ENCODE measurements around the gene MRM2. TPM values are rescaled to one million over a fixed set of nuclear protein-coding genes. Genes with fewer than 3 reads are reported as not detected.
A peak's percentile ranks its signal among the peaks of the same experiment; 100 is the strongest.

MRM2 gene
- total RNA-seq, 1 donor from 2014 or later, result 19.1 TPM

- Mint-ChIP-seq H3K4me3 (ENCODE audit: unreplicated experiment) (no peak overlapping the region), H3K36me3 (ENCODE audit: low read depth, unreplicated experiment) (peaks cover 31% of the 10 kb centered on the region), H3K9me3 (ENCODE audit: unreplicated experiment) (no peaks in the 10 kb centered on the region), H3K27ac (ENCODE audit: unreplicated experiment) (no peak overlapping the region), H3K27me3 (ENCODE audit: unreplicated experiment) (peaks cover 9% of the 10 kb centered on the region), H3K4me1 (ENCODE audit: unreplicated experiment) (no peaks in the 10 kb centered on the region)
- TF ChIP-seq, protein P1, sequence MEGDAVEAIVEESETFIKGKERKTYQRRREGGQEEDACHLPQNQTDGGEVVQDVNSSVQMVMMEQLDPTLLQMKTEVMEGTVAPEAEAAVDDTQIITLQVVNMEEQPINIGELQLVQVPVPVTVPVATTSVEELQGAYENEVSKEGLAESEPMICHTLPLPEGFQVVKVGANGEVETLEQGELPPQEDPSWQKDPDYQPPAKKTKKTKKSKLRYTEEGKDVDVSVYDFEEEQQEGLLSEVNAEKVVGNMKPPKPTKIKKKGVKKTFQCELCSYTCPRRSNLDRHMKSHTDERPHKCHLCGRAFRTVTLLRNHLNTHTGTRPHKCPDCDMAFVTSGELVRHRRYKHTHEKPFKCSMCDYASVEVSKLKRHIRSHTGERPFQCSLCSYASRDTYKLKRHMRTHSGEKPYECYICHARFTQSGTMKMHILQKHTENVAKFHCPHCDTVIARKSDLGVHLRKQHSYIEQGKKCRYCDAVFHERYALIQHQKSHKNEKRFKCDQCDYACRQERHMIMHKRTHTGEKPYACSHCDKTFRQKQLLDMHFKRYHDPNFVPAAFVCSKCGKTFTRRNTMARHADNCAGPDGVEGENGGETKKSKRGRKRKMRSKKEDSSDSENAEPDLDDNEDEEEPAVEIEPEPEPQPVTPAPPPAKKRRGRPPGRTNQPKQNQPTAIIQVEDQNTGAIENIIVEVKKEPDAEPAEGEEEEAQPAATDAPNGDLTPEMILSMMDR (IDR thresholded peaks at IDR 0.05; ENCODE audit: unreplicated experiment), result no peak
- DNase-seq (ENCODE audit: low spot score), result no peak
Measured at GRCh38 chr7:2199956-2200583, 41.9 kb downstream of the MRM2 start.

DNA sequence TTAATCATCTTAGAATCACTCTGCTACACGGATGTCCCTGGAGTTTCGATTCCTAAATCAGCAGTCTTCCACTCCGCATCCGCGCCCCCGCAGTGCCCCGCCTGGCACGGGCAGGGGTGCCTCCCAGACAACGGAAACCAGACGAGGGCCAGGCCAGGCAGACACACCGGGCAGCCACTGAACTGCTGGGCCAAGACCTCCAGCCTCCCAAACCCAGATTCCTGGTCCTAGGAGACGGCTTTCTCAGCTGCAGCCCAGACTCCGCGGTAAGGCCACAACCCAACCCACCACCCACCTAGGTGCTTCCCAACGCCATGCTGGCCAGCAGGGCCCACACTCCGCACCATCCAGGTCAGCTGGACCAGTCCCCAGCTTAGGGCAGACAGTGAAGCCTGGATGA lies 42.5 kb downstream of the MRM2 start:
- Mint-ChIP-seq H3K27ac (ENCODE audit: unreplicated experiment) (no peak overlapping the region), H3K36me3 (ENCODE audit: low read depth, unreplicated experiment) (peaks cover 31% of the 10 kb centered on the region)

DNA sequence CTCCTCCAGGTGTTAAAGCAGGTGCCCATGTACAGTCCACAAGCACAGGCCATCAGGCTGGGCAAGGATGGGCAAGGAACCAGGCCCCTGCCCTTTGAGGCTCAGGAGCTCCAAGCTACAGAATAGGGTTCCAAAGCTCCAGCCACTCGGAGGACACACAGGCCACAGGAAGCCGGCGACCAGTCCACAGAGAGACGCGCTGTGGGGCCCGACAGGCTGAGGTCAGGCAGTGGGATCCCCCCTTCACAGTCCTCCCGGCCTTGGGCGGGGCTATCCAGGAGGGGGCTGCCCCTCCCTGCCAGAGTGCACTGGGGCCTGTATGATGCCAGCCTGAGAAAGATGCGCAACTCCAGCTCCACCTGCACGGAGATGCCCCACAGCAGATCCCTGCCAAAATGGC lies 43.2 kb downstream of the MRM2 start:
- H3K27me3 Mint-ChIP-seq (ENCODE audit: unreplicated experiment), result peaks cover 9% of the 10 kb centered on the region
- H3K27ac Mint-ChIP-seq (ENCODE audit: unreplicated experiment), result no peak overlapping the region
- H3K4me3 Mint-ChIP-seq (ENCODE audit: unreplicated experiment), result no peak overlapping the region
- no peak for DNase-seq (ENCODE audit: low spot score)
- TF ChIP-seq, protein P1 (IDR thresholded peaks at IDR 0.05; ENCODE audit: unreplicated experiment), result no peak
- peaks cover 25% of the 10 kb centered on the region for H3K36me3 Mint-ChIP-seq (ENCODE audit: low read depth, unreplicated experiment)
- no peaks in the 10 kb centered on the region for H3K4me1 Mint-ChIP-seq (ENCODE audit: unreplicated experiment)
- H3K9me3 Mint-ChIP-seq (ENCODE audit: unreplicated experiment), result no peaks in the 10 kb centered on the region

More for the DNA sequence above, 42.5 kb downstream of the MRM2 start:
- TF ChIP-seq, protein P1 (IDR thresholded peaks at IDR 0.05; ENCODE audit: unreplicated experiment), result no peak
- Mint-ChIP-seq H3K4me1 (ENCODE audit: unreplicated experiment) (no peaks in the 10 kb centered on the region), H3K4me3 (ENCODE audit: unreplicated experiment) (no peak overlapping the region), H3K9me3 (ENCODE audit: unreplicated experiment) (no peaks in the 10 kb centered on the region), H3K27me3 (ENCODE audit: unreplicated experiment) (peaks cover 9% of the 10 kb centered on the region)
- DNase-seq (ENCODE audit: low spot score), result no peak

DNA sequence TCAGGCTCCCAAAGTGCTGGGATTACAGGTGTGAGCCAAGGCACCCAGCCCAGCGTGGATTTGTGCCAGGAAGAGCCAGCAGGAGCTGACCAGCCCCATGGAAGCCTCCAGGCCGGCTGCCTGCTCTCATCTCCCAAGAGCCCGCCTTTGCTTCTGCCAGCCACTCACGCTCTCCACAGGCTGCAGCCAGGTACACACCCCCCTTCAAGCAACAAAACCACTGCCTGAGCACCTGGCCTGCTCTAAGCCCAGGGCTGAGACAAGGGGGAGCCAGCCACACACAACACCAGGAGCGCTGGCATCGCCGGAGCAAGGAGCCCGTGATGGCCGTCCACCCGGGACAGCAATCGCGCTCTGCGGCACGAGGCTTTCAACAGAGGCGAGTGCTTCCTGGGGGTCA lies 43.8 kb downstream of the MRM2 start:
- Mint-ChIP-seq H3K36me3 (ENCODE audit: low read depth, unreplicated experiment) (peaks cover 25% of the 10 kb centered on the region), H3K4me1 (ENCODE audit: unreplicated experiment) (no peaks in the 10 kb centered on the region), H3K9me3 (ENCODE audit: unreplicated experiment) (no peaks in the 10 kb centered on the region), H3K27me3 (ENCODE audit: unreplicated experiment) (peaks cover 9% of the 10 kb centered on the region), H3K27ac (ENCODE audit: unreplicated experiment) (no peak overlapping the region), H3K4me3 (ENCODE audit: unreplicated experiment) (no peak overlapping the region)
- DNase-seq (ENCODE audit: low spot score), result no peak
- TF ChIP-seq, protein P1 (IDR thresholded peaks at IDR 0.05; ENCODE audit: unreplicated experiment), result no peak

DNA sequence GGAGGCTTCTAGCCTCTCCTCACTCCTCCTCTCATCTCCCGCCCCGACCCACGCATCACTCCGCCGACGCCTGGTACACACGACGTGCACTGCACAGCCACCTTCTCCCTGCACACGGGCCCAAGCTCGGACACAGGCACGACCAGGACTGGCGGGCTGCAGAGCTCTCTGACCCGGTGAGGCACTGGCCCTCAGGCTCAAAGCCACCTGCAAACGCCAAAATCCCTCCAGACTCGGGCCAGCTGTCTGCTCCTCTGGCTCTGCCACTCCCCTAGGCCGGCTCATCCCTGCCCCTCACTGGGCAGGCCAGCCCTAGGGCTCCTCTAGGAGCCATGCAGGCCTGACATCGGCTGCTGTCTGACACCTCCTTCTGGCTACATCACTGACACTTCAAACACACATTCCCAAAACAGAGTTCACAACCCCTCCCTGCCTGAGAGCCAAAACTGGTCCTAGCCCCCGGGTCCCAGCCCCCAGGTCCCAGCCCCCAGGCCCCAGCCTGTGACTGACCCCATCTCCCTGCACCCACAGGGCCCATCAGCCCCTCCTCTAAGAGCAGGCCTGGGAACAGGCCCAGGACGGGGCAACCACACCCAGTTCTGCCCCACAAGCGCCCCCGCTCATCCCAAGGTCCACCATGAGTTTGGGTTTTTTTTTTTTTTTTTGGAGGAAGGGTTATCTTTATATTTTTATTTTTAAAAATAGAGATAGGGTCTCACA lies 44.4 kb downstream of the MRM2 start:
- no peak for DNase-seq (ENCODE audit: low spot score)
- no peaks in the 10 kb centered on the region for H3K9me3 Mint-ChIP-seq (ENCODE audit: unreplicated experiment)
- peaks cover 9% of the 10 kb centered on the region for H3K27me3 Mint-ChIP-seq (ENCODE audit: unreplicated experiment)
- H3K4me1 Mint-ChIP-seq (ENCODE audit: unreplicated experiment), result no peaks in the 10 kb centered on the region
- H3K27ac Mint-ChIP-seq (ENCODE audit: unreplicated experiment), result no peak overlapping the region
- H3K36me3 Mint-ChIP-seq (ENCODE audit: low read depth, unreplicated experiment), result peaks cover 25% of the 10 kb centered on the region
- peak overlapping the region; percentile 59 for H3K4me3 Mint-ChIP-seq (ENCODE audit: unreplicated experiment)
- TF ChIP-seq, protein P1 (IDR thresholded peaks at IDR 0.05; ENCODE audit: unreplicated experiment), result no peak
